Effector CD4-positive, alpha-beta T cell (primary cell): ENCODE measurements around the gene PTTG1IP2.

ENCODE experiments used
- DNase-seq: peaks from one replicate; pipeline ENCODE4 v3.0.0-alpha.2; 2020

Gene PTTG1IP2

DNA sequence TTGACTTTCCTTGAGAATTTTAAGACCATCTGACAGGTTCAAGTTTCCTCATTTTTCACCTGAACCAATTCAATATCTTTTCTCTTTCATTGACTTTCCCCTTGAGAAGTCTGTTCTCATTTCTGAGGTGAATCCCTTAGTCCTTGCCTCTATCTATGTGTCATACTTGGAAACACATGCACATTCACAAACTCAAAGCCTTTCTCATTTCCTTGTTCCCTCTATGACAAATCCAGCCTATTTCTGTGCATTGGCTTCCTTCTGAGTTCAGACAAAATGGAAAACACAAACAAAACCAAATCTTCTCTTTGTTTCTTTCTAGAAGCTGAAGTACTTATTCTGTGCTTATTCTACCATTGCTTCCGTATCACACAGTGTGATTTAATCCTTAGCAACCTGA, 13.8 kb downstream of the PTTG1IP2 start:
- no peak for DNase-seq

DNA sequence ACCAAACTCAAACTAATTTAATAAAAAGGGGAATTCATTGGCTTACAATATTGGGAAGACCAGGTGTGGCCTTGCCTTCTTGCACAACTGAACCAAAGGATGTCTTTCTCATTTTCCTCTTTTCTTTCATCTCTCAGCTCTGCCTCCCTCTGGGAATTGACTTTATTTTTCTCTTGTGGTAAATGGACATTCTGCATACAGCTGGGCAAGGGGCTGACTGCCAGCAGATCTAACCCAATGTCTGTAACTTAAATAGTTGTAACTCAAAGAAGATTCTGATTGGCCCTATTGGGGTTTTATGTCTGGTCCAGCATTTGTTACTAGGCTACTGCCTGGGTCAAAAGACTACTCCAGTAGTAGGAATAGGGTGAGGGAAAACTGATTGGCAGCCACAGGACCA, 15.3 kb downstream of the PTTG1IP2 start:
- no peak for DNase-seq

DNA sequence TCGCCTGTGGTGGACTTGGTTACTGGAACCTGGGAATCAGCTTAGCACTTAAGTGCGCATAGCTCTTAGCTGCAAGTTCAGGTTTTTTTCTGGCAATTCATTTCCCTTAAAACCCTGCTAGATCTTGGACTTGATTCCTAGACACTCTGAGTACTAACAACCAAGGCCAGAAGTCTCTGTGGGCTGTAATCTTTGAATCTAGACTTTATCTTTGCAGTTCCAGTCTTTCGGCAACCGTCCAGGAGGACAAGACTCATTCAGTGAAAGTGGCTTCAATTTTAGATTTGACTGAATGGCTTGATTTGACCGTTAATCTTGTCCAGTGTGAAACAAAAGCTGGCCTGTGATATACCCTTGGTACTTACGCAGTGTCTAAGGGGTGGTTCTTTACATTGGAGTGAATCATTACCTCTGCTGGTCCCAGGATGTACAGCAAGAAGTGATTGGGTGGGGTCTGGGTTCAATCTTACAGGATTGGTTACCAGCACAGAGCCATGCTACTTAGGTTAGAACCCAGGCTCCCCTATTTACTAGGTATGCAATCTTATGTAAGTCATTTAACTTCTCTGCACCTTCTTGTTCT, 16.4 kb downstream of the PTTG1IP2 start:
- DNase-seq = no peak

DNA sequence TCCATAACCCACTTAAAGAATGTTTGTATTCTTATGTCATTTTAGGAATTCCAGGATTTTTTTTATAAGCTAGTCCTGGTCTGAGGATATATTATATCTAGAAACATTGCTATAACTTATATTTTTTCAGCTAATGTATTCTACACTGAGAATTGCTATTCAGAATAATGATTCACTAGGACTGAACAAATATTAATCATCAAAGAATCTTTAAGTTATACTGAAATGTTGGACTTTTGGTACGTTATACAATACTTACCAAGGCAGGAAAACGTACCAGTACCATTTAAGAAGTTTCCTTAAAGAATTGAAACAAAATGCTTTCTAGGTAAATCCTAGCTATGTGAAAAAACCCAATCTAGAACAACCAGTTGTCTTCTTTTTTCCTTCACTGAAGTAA, 18.4 kb downstream of the PTTG1IP2 start:
- DNase-seq = no peak

DNA sequence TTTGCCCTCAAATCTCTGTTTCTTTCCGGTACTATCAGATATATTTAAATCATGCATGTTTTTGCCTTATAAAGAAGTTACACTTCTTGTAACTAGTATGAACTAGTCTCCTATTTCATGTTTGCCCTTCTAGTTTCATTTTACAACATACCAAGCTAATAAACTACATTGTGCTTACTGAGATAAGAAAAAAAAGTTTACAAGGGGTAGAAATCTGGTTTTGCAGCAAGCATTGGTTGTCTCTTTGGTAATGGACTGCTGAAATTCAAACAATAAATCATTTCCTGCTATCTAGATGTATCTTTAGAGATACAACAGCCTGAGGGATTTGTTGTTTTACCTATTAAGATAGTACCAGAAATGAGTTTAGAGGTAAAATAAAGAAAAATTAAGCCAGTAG, 18.8 kb downstream of the PTTG1IP2 start:
- no peak for DNase-seq

DNA sequence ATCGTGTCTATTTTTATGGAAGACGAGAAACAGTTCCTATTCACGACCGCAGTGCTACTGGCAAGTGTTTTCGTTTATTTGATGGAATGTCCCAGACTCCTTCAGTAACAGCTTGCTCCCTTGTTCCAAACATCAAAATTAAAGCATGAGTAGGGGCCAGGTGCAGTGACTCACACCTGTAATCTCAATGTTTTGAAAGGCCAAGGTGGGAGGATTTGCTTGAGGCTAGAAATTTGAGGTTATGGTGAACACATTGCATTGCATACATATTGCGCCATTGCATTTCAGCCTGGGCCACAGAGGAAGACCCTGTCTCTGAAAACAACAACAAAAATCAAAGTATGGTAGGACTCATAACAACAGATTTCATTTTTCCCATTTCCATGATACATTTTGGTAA, 22.8 kb downstream of the PTTG1IP2 start:
- no peak for DNase-seq

DNA sequence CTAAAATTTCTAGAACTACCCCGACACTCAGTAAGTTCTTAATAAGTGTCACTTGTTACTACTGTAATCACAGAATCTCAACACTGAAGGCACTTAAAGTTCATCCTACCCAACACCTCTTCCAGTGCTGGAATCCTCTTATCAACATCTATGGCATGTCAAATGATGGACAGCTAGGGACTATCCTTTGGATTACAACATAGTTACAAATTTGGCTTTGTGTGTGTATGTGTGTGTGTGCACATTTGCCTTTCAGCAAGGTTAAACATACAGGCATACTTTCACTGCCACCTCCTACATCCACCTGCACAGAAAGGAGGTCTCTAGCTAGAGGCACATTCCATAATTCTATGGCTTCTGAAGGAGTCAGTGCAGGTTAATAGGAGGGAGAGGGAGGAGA, 25.8 kb downstream of the PTTG1IP2 start:
- no peak for DNase-seq

DNA sequence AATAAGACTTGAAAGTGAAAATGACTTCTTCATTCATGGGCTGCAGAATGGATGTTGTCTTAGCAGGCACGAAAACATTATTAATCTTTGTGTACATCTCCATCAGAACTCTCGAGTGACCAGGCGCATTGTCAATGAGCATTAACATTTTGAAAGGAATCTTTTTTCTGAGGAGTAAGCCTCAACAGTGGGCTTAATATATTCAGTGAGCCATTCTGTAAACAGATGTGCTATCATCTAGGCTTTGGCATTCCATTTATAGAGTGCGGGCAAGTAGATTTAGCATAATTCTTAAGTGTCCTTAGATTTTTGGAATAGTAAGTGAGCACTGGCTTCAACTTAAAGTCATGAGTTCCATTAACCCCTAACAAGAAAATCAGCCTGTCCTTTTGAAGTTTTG, 33.1 kb downstream of the PTTG1IP2 start:
- DNase-seq = no peak

DNA sequence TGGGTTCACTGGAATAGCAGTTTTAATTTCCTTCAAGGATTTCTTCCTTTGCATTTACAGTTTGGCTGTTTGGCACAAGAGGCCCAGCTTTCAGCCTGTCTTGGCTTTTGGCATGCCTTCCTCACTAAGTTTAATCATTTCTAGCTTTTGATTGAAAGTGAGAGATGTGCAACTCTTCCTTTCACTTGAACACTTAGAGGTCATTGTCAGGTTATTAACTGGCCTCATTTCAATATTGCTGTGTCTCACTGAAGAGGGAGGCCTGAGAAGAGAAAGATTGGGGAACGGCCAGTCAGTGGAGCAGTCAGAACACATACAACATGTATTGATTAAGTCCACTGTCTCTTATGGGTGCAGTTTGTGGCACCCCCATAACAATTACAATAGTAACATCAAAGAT, 33.9 kb downstream of the PTTG1IP2 start:
- no peak for DNase-seq

DNA sequence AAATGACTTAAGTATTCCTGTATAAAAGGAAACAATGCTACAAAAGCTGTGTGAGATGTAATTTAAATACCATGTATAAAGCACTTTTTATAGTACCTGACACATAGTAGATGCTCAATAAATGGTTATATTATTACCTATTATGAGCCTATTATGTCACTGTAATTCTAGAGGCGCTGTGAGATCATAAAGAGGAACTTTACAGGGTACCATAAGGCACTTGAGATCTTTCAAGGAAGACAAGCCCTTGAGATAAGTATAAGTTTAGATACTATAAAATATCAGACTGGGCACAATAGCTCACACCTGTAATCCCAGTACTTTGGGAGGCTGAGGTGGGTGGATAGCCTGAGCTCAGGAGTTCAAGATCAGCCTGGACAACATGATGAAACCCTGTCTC, 38.3 kb downstream of the PTTG1IP2 start:
- DNase-seq = no peak

DNA sequence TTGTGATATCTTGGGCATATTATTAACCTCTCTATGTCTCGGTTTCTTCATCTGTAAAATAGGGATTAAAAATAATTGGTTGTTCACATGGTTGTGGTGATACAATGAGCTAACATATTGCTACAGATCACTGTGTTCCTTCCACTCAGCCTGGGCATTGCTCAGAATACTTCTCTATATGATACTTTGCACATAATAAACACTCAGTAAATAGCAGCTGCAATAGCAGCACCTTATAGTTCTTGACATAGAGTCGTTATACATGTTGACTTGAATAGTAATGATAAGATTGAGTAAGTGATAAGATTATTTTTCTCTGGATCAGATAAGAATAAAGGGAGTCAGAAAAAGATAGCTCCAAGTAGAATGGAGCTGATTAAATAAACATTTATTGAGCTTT, 42.3 kb downstream of the PTTG1IP2 start:
- DNase-seq = no peak

DNA sequence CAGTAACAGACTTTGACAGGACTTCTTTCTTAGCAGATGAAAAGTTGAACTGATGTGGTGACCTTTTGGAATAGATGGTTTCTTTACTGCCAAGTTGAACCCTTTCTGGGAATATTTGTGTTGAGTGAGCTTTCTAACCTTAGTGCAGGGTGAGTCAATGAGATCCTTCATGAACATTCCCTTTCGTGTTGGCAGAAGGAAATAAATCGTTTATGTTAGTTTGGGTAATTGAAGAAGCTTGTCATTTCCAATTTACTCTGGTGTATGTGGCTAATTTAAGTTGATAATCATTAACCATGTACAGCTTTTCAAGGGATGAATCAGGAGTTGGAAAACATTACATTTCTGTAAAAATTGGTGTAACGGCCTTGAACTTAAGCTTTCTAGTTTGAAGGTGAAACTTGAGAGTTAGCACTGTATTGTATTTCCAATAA, 43.4 kb downstream of the PTTG1IP2 start:
- DNase-seq = no peak

DNA sequence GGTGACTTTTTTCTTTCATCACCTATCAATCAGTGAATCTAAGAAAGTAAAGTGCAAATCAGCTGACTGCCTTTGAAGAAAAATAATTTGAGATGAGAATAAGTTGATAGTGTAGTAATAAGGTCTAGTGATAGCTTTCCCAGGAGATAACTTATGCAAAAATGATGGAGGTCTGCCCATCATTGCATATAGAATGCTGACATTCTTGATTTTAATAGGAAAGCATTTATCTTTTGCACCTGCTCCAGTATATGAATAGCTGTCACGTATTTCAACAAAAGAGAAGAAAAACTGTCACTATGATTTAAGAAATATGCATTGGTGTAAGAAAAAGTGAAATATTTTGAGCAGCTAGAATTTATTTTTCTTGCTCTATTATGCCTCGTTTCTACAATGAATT, 46.8 kb downstream of the PTTG1IP2 start:
- DNase-seq = no peak

DNA sequence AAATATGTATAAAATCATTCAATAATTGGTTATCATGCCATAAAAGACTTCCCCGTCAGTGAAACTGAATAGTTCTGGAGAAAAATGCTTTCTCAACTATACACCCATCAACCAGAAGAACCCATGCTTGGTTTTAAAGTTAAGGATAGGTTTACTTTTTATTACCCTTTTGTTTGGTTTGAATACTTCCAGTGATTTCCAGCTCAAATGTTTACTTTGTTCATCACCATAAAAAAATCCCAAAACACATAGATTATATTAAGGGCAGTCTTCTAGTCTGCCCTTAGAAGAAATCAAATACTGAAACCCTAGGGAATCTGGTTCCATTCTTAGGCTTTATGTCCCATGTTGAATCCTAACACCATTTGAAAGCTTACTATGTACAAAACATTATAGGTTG, 49.2 kb downstream of the PTTG1IP2 start:
- no peak for DNase-seq

DNA sequence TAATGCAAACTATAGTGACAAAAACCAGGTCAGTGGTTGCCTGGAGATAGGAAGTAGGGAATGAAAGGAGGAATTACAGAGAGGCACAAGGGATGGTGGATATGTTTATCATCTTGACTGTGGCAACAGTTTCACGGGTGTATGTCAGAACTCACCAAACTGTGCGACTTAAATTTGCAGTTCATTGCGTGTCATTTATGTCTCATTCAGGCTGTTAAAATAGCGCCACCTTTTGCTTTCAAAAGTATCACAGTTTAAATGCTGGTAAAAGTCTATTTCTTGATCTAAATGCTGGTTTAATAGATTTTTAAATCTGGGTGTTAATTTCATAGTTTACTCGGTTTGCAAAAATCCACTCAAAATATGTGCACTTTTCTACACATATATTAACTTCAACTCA, 51.0 kb downstream of the PTTG1IP2 start:
- no peak for DNase-seq

DNA sequence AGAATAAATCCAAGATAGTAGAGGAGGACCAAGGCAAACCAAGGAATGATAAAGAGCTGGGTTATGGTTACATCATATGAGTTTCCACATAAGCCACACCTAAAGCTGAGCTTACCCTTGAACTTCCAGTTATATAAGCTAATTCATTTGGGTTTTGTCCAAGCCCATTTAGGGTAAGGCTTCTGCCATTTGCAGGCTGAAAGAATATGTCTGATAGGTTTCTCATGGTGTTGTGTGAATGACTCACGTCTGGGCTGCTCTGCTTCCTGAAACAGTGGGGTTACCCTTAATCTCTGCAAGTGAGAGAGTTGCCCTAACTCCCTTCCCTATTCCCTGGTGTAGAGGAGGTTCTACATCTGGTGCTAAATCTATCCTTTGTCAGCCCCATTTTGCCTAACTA, 60.8 kb downstream of the PTTG1IP2 start:
- DNase-seq = no peak

DNA sequence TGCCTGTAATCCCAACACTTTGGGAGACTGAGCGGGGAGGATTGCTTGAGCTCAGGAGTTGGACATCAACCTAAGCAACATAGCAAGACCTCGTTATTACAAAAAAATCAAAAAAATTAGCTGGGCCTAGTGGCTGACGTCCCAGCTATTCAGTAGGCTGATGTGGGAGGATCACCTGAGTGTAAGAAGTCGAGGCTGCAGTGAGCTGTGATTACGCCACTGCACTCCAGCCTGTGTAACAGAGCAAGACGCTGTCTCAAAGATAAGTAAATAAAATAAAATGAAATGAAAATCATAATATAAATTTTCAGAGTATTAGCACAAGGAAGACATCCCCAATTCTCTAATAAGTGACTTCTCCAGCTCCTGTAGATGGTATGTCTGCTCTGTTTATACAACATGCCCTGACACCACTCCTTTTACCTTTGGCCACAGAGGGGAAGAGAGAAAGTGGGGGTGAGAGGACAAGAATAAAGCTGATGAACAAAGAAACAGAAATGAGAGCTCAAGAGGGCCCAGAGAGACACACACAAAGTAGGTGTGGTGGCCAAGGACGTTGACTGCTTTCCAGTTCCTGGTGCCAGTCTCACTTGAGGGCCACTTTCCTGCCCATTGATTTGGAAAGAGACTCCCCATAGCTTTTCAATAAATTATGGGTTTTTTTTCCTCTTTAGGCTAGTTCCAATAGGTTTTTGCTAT, 62.9 kb downstream of the PTTG1IP2 start:
- DNase-seq = no peak

DNA sequence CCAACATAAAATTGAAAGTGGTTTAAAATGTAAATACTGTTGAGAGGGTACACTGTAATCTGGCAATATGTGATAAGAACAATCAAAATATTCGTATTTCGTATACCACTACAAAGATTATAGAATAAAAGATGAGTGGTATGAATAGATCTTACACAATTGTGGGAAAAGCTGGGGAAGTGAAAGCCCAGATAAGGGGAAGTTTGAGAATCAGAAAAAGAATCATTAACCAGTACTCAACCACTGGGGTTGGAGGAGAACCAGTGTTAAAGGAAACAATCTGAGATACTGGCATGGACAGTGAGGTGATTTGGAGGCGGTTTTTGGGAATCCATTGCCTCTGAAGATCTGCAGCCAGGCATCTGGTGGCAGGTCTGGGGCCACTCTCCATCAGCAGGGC, 67.0 kb downstream of the PTTG1IP2 start:
- no peak for DNase-seq

DNA sequence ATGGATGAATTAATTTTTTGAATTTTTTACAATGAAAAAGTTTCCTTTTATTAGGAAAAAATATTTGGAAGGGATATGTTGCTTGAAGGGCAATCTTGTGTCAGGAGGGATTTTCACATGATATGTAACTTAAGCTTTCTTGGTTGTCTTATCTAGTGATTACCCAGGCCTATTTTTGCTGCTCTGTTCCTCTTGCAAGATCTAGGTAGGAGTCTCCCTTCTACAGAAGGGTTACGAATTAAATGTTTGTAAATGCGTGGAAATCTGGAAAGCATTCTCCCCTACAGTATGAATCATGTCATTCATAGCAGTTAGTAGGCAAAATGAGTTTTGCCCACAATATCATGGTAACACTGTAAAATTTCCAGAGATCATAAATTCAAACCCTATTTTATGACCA, 69.0 kb downstream of the PTTG1IP2 start:
- no peak for DNase-seq

DNA sequence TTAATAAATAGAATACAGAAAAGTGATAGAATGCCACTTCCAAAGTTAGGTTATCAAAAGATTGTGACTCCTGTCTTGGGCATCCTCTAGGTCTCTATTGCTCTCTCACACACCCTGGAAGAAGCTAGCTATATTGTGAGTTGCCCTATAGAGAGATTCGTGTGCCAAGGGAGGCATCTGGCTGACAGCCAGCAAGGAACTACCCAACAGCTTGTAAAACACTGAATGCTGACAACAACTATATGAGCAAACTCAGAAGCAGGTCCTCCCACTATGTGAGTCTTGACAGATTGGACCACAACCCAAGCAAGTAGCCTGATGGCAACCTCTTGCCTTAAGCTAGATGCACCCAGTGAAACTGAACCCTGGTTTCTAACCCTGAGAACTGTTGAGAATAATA, 71.0 kb downstream of the PTTG1IP2 start:
- no peak for DNase-seq

DNA sequence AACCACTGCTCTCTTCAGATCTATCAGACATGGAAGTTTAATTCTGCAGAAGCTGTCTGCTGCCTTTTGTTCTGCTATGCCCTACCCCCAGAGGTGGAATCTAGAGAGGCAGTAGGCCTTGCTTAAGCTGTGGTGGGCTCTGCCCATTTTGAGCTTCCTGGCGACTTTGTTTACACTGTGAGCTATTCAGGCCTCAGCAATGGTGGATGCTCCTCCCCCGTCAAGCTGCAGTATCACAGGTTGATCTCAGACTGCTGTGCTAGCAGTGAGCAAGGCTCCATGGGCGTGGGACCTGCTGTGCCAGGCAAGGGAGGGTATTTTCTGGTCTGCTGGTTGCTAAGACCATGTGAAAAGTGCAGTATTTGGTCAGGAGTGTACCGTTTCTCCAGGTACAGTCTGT, 81.6 kb downstream of the PTTG1IP2 start:
- no peak for DNase-seq

DNA sequence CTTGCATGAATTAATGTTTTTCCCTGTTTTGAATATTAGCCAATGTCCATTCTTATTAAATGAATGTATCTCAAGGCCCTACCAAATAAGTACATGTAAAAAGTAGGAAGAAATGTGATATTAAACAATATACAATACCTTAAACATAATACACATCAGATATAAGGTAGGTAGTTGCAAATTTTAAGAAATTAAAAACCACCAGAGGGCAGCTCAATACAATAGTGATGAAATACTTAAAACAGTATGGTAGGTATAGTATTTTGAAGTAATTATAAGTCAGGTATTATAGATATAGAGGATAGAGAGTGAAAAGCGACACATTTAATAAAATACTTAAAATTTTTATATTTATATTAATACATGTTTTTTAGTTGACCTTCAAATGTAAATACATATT, 83.1 kb downstream of the PTTG1IP2 start:
- no peak for DNase-seq

DNA sequence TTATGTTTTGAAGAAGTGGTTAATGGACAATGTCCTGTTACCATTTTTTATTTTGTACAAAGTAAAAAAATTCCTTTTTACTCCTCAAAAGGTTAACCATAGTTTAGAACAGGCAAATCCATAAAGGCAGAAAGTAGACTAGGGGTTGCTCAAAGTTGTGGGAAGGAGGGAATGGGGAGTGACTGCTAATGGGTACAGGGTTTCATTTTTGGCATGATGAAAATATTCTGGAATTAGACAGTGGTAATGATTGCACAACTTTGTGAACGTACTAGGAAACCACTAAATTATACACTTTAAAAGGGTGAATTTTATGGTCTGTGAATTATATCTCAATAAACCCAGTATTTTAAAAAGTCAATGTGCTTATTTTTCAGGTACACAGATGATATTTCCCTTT, 91.3 kb downstream of the PTTG1IP2 start:
- no peak for DNase-seq
